Measurements from ENCODE around the gene MPRIP. TPM values are rescaled to one million over a fixed set of nuclear protein-coding genes. Genes with fewer than 3 reads are reported as not detected.

Gene MPRIP
- total and polyA plus RNA-seq, 2 donors (not counting 1 experiment from before 2014, with no cell fraction given) = 130 to 299 TPM

GRCh38 chr17:17150448-17150800, 108.2 kb downstream of the MPRIP start:
- Mint-ChIP-seq H3K4me1 (peaks cover 8% of the 10 kb centered on the region), H3K4me3 (no peak overlapping the region), H3K9me3 (ENCODE audit: insufficient read depth) (no peaks in the 10 kb centered on the region), H3K27ac (no peak overlapping the region), H3K27me3 (no peaks in the 10 kb centered on the region)
- ATAC-seq (ENCODE audit: low read depth) (no peak), DNase-seq (no peak)
- H3K79me2 ChIP-seq (ENCODE audit: control insufficient read depth, insufficient read depth, low read length) = no peaks in the 10 kb centered on the region
- no peaks in the 10 kb centered on the region for H3K4me1 ChIP-seq (ENCODE audit: control insufficient read depth in 2 of 2, insufficient read depth in 2 of 2, low read length in 2 of 2)
- H3K9me3 ChIP-seq (ENCODE audit: control extremely low read depth in 1 of 3, control insufficient read depth in 2 of 3, insufficient read depth in 1 of 3, low read length in 2 of 3) = no peaks in the 10 kb centered on the region
- peaks cover 0 to 78% of the 10 kb centered on the region in 2 experiments for H3K36me3 ChIP-seq (replicated peaks in 1 of 2; ENCODE audit: control extremely low read depth in 1 of 2, control insufficient read depth in 1 of 2, extremely low read depth in 1 of 2, insufficient read depth in 2 of 2, low read length in 1 of 2)
- intact Hi-C loops (cut with micrococcal nuclease) = no loop called here
- H4K20me1 ChIP-seq (ENCODE audit: control insufficient read depth, insufficient read depth, low read length, poor library complexity, severe bottlenecking) = no peaks in the 10 kb centered on the region
- H3K27me3 ChIP-seq (replicated peaks in 1 of 4; ENCODE audit: control extremely low read depth in 1 of 4, control insufficient read depth in 3 of 4, insufficient read depth in 4 of 4, low read length in 3 of 4) = no peaks in the 10 kb centered on the region
- H3K9ac ChIP-seq (ENCODE audit: low read length) = no peak overlapping the region
- no peak for TF ChIP-seq EZH2 (IDR thresholded peaks at IDR 0.05; ENCODE audit: borderline replicate concordance, insufficient read depth, low read depth, low read length, poor library complexity, severe bottlenecking)
- TF ChIP-seq CTCF (IDR thresholded peaks at IDR 0.05) = no peak
- CTCF ChIA-PET = no interaction called here
- POLR2A ChIA-PET = no interaction called here
- H3K4me2 ChIP-seq (replicated peaks; ENCODE audit: low read depth, low read length, poor library complexity, severe bottlenecking) = no peak overlapping the region
- H3K27ac ChIP-seq (ENCODE audit: low read length in 2 of 2) = no peak overlapping the region
- no peak overlapping the region for H2AFZ ChIP-seq (ENCODE audit: insufficient read depth, low read depth, low read length, poor library complexity, severe bottlenecking)
- WGBS (ENCODE audit: insufficient coverage) = no CpG with 5 or more reads among the region's 1 CpG
- H3K4me3 ChIP-seq (ENCODE audit: control extremely low read depth in 1 of 5, extremely low read depth in 1 of 5, insufficient read depth in 1 of 5, low read depth in 2 of 5, low read length in 4 of 5) = no peak overlapping the region

- ChIA-PET CTCF (no interaction called here), POLR2A (no interaction called here)
- Histone ChIP-seq H3K9me3 (ENCODE audit: control extremely low read depth in 1 of 3, control insufficient read depth in 2 of 3, insufficient read depth in 1 of 3, low read length in 2 of 3) (no peaks in the 10 kb centered on the region), H3K4me2 (replicated peaks; ENCODE audit: low read depth, low read length, poor library complexity, severe bottlenecking) (no peak overlapping the region), H3K4me3 (ENCODE audit: control extremely low read depth in 1 of 5, extremely low read depth in 1 of 5, insufficient read depth in 1 of 5, low read depth in 2 of 5, low read length in 4 of 5) (no peak overlapping the region), H3K27ac (ENCODE audit: low read length in 2 of 2) (no peak overlapping the region), H4K20me1 (ENCODE audit: control insufficient read depth, insufficient read depth, low read length, poor library complexity, severe bottlenecking) (no peaks in the 10 kb centered on the region), H3K4me1 (ENCODE audit: control insufficient read depth in 2 of 2, insufficient read depth in 2 of 2, low read length in 2 of 2) (no peaks in the 10 kb centered on the region), H3K36me3 (replicated peaks in 1 of 2; ENCODE audit: control extremely low read depth in 1 of 2, control insufficient read depth in 1 of 2, extremely low read depth in 1 of 2, insufficient read depth in 2 of 2, low read length in 1 of 2) (peaks cover 0 to 78% of the 10 kb centered on the region in 2 experiments), H2AFZ (ENCODE audit: insufficient read depth, low read depth, low read length, poor library complexity, severe bottlenecking) (no peak overlapping the region), H3K9ac (ENCODE audit: low read length) (no peak overlapping the region), H3K27me3 (replicated peaks in 1 of 4; ENCODE audit: control extremely low read depth in 1 of 4, control insufficient read depth in 3 of 4, insufficient read depth in 4 of 4, low read length in 3 of 4) (no peaks in the 10 kb centered on the region), H3K79me2 (ENCODE audit: control insufficient read depth, insufficient read depth, low read length) (no peaks in the 10 kb centered on the region)
- TF ChIP-seq EZH2 (IDR thresholded peaks at IDR 0.05; ENCODE audit: borderline replicate concordance, insufficient read depth, low read depth, low read length, poor library complexity, severe bottlenecking) = no peak
- no peak for TF ChIP-seq CTCF (IDR thresholded peaks at IDR 0.05)
- DNase-seq = no peak
- Mint-ChIP-seq H3K27me3 (no peaks in the 10 kb centered on the region), H3K9me3 (ENCODE audit: insufficient read depth) (no peaks in the 10 kb centered on the region), H3K4me1 (peaks cover 8% of the 10 kb centered on the region), H3K4me3 (no peak overlapping the region), H3K27ac (no peak overlapping the region)
- intact Hi-C loops (cut with micrococcal nuclease) = no loop called here
- WGBS (ENCODE audit: insufficient coverage) = 97% methylated on average over 4 of the region's 5 CpGs
- ATAC-seq (ENCODE audit: low read depth) = no peak
These were observed 108.8 kb downstream of the MPRIP start for GRCh38 chr17:17151055-17151454.
